ENCODE results near the gene STAT5B. TPM values are rescaled to one million over a fixed set of nuclear protein-coding genes. Genes with fewer than 3 reads are reported as not detected.

STAT5B gene
- total RNA-seq, 6 experiments from 2014 or later, result 16.8 to 22.5 (median 20.1) TPM

DNA sequence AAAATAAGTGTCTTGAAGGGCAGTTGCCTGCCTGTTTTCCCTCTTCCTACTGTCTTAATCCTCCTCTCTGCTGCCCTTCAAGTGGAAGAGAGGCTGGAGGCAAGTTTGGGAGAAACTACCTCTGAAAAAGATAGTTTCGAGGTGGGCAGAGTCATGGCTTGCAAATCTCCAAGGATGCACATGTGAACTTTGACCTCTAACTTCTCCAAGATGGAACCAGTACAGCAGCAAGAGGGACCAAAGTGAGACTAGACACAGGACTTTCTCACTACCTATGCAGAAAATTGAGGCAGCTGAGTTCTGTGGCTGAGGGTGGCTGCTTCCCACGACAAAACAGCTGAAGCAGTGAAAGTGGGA, 94.4 kb downstream of the STAT5B start:
- Mint-ChIP-seq H3K27me3 (ENCODE audit: insufficient read depth) (peaks cover 19% of the 10 kb centered on the region), H3K4me1 (ENCODE audit: low read depth) (peaks cover 24% of the 10 kb centered on the region), H3K9me3 (no peaks in the 10 kb centered on the region), H3K36me3 (ENCODE audit: low read depth) (no peaks in the 10 kb centered on the region), H3K27ac (no peak overlapping the region), H3K4me3 (no peak overlapping the region)
- TF ChIP-seq, protein P1, sequence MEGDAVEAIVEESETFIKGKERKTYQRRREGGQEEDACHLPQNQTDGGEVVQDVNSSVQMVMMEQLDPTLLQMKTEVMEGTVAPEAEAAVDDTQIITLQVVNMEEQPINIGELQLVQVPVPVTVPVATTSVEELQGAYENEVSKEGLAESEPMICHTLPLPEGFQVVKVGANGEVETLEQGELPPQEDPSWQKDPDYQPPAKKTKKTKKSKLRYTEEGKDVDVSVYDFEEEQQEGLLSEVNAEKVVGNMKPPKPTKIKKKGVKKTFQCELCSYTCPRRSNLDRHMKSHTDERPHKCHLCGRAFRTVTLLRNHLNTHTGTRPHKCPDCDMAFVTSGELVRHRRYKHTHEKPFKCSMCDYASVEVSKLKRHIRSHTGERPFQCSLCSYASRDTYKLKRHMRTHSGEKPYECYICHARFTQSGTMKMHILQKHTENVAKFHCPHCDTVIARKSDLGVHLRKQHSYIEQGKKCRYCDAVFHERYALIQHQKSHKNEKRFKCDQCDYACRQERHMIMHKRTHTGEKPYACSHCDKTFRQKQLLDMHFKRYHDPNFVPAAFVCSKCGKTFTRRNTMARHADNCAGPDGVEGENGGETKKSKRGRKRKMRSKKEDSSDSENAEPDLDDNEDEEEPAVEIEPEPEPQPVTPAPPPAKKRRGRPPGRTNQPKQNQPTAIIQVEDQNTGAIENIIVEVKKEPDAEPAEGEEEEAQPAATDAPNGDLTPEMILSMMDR (IDR thresholded peaks at IDR 0.05), result no peak
- DNase-seq, result no peak

DNA sequence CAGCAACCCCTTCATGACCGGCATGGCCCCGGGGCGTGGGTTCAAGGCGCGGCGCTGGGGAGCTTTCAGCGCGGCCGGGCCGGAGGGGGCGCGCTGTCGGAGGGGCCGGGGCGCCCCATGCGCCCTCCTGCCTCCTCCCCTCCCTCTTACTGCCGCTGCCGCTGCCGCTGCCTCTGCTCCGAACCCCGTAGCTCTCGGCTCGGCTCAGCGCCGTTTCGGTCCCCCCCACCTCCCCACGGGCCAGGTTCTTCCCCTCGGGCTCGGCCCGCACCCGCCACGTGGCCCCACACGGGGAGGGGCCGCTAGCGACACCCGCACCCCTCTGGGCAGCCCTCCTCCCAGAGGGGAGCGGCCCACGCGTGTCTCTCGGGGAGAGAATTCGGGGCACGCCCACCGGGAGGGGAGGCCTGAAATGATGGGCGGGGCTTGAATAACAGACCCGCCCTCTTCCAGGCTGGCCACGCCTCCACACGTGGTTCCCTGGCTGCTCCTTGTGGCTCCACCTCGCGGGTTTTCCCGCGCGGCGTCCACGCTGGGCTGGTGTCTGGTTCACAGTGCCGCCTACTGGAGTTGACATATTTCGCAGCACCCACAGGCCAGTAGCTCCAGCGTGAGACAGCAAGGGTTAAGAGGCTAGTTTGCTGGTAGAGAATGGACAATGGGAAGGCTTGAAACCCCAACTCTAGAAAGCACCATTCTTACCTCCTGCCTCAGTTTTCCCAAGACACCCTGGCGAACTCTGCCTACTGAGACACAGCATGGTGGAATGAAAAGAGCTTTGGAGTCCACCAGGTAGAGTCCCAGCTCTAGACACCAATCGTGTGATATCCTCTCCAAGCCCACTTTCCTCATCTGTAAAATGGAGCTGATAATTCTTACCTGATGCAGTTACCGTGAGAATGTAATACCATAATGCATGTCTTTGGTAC, 95.0 kb downstream of the STAT5B start, which contains the start of gene KCNH4:
TSS of gene KCNH4 (minus strand) at position 221 of the 929 bp plus-strand sequence. CDS start at position 24, 197 bp downstream.
- H3K27ac Mint-ChIP-seq, result no peak within 1 kb of the TSS
- peak; percentile 55 for DNase-seq
- TF ChIP-seq, protein P1 (IDR thresholded peaks at IDR 0.05), result peak; percentile 68
- H3K4me1 Mint-ChIP-seq (ENCODE audit: low read depth), result peaks cover 24% of the 10 kb centered on the region
- H3K36me3 Mint-ChIP-seq (ENCODE audit: low read depth), result no peaks in the 10 kb centered on the region
- H3K9me3 Mint-ChIP-seq, result no peaks in the 10 kb centered on the region
- H3K27me3 Mint-ChIP-seq (ENCODE audit: insufficient read depth), result peaks cover 20% of the 10 kb centered on the region
- no peak within 1 kb of the TSS for H3K4me3 Mint-ChIP-seq

DNA sequence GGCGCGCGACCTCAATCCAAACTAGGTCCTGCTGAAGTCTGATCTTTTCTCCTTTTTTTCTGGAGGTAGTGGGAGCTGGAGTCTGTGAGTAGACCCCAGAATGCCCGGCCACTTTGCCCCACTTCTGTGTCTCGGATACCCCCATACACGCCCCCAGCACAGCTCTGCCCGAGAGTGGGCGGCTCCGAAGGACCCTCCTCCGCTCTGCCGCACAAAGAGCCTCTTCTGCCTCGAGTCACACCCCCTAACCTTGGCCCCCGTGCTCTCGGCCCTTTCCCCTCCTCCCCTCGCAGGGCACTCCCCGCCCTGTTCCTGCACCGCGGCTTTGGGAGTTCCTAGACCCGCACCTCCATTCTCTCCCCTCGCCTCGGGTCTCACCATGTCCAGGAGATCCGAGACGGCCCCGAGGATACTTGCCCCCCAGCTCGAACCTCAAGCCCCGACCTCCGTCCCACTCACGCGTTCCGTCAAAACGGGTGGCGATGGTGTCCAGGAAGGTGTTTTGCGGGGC, 95.7 kb downstream of the STAT5B start:
- Mint-ChIP-seq H3K4me1 (ENCODE audit: low read depth) (peaks cover 24% of the 10 kb centered on the region), H3K9me3 (no peaks in the 10 kb centered on the region), H3K27ac (no peak overlapping the region), H3K27me3 (ENCODE audit: insufficient read depth) (peaks cover 19% of the 10 kb centered on the region), H3K36me3 (ENCODE audit: low read depth) (no peaks in the 10 kb centered on the region), H3K4me3 (no peak overlapping the region)
- no peak for DNase-seq
- TF ChIP-seq, protein P1 (IDR thresholded peaks at IDR 0.05), result no peak

DNA sequence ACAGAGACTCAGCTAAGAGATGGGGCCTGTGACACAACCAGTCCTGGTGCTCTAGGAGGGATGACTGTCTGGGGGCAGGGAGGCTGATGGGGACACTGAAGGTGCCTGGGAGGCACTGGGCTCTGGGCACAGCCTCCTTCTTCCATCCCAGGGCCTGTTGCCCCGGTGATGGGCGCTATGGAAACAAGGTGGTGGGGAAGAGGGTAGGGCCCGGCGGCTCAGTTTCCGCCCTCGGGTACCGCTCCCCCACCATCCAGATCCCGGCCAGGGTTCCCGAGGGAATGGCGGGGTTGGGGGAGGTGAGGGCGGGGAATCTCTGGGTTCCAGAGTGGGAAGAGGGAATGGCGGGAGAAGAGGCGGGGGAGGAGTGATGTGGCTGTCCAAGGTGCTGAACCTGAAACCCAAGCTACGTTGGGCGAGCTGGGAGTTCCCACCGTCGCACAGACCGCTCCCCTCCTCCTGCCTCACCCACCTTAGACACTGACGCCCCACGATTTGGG, 96.2 kb downstream of the STAT5B start:
- Mint-ChIP-seq H3K27ac (no peak overlapping the region), H3K36me3 (ENCODE audit: low read depth) (no peaks in the 10 kb centered on the region)
- DNase-seq, result no peak

DNA sequence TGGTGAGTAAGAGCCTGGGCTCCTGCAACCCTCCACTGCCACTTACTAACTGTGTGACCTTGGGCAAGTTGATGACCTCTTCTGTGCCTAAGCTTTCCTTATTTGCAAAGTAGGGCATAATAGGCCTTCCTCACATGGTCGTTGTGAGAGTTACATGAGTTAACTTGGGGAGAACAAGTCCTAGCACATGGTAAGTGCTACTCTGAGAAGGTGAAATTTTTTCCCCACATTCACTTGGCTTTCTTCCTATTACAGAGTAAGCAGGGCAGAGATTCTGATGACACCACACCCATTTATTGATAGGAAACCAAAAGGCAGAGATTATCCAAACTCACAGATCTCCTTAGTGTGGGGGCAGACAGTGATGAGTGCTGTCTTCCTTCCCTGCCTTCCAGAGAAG, 96.9 kb downstream of the STAT5B start:
- Mint-ChIP-seq H3K4me3 (no peak overlapping the region), H3K4me1 (ENCODE audit: low read depth) (peaks cover 16% of the 10 kb centered on the region), H3K36me3 (ENCODE audit: low read depth) (no peaks in the 10 kb centered on the region), H3K27ac (no peak overlapping the region), H3K9me3 (no peaks in the 10 kb centered on the region), H3K27me3 (ENCODE audit: insufficient read depth) (peaks cover 25% of the 10 kb centered on the region)
- no peak for DNase-seq
- TF ChIP-seq, protein P1 (IDR thresholded peaks at IDR 0.05), result no peak

More for the DNA sequence above, 96.2 kb downstream of the STAT5B start:
- Mint-ChIP-seq H3K4me3 (no peak overlapping the region), H3K9me3 (no peaks in the 10 kb centered on the region), H3K4me1 (ENCODE audit: low read depth) (peaks cover 22% of the 10 kb centered on the region), H3K27me3 (ENCODE audit: insufficient read depth) (peaks cover 20% of the 10 kb centered on the region)
- TF ChIP-seq, protein P1 (IDR thresholded peaks at IDR 0.05), result no peak

Measured in HFFc6 (cell line).